HG03342 (cell line): ENCODE measurements around the gene ZSWIM8.
"Not testable (repeated sequence)": the region's sequence is repeated elsewhere in the genome, so short reads cannot be mapped to it uniquely, and the experiment has no call there.

Experiments
- ATAC-seq: cut with Tn5 transposase; IDR thresholded peaks from one replicate; pipeline ENCODE4 v1.9.1; 2021; ENCODE audit warnings: mild to moderate bottlenecking, moderate library complexity; ENCODE audit not compliant: unreplicated experiment

Gene ZSWIM8

GRCh38 chr10:73812657-73813056, 27.3 kb downstream of the ZSWIM8 start:
- ATAC-seq, result no peak

- no peak for ATAC-seq
Measured at GRCh38 chr10:73813333-73813732, 27.9 kb downstream of the ZSWIM8 start.

- ATAC-seq, result no peak
Measured at GRCh38 chr10:73814276-73814895, 29.0 kb downstream of the ZSWIM8 start.

- no peak for ATAC-seq
Measured at GRCh38 chr10:73814896-73815718, 29.7 kb downstream of the ZSWIM8 start.

GRCh38 chr10:73815719-73816030, 30.3 kb downstream of the ZSWIM8 start:
- ATAC-seq, result no peak

- ATAC-seq, result no peak
Measured at GRCh38 chr10:73816917-73817729, 31.7 kb downstream of the ZSWIM8 start.

GRCh38 chr10:73817826-73818225, 32.4 kb downstream of the ZSWIM8 start:
- no peak for ATAC-seq

GRCh38 chr10:73818402-73818801, 33.0 kb downstream of the ZSWIM8 start:
- ATAC-seq, result no peak

GRCh38 chr10:73819081-73819480, 33.7 kb downstream of the ZSWIM8 start:
- ATAC-seq, result no peak

GRCh38 chr10:73819513-73820093, 34.2 kb downstream of the ZSWIM8 start:
- no peak for ATAC-seq

- no peak for ATAC-seq
Measured at GRCh38 chr10:73823391-73823790, 38.0 kb downstream of the ZSWIM8 start.

- no peak for ATAC-seq
Measured at GRCh38 chr10:73824146-73824725, 38.8 kb downstream of the ZSWIM8 start.

- ATAC-seq, result no peak
Measured at GRCh38 chr10:73827346-73828089, 42.1 kb downstream of the ZSWIM8 start.

GRCh38 chr10:73828161-73828560, 42.8 kb downstream of the ZSWIM8 start:
- no peak for ATAC-seq

- not testable (repeated sequence) for ATAC-seq
Measured at GRCh38 chr10:73829090-73829489, 43.7 kb downstream of the ZSWIM8 start.

GRCh38 chr10:73836427-73836980, 51.1 kb downstream of the ZSWIM8 start:
- ATAC-seq, result no peak

GRCh38 chr10:73837072-73837471, 51.7 kb downstream of the ZSWIM8 start:
- ATAC-seq, result no peak

GRCh38 chr10:73838008-73838567, 52.7 kb downstream of the ZSWIM8 start:
- ATAC-seq, result no peak

GRCh38 chr10:73838827-73839226, 53.4 kb downstream of the ZSWIM8 start:
- ATAC-seq, result no peak
